IMR-90 (cell line): ENCODE measurements around the gene XRCC4. TPM values are rescaled to one million over a fixed set of nuclear protein-coding genes. Genes with fewer than 3 reads are reported as not detected.
A peak's percentile ranks its signal among the peaks of the same experiment; 100 is the strongest.

Source experiments
- ATAC-seq: fragments of 200-7000 bp; cut with Tn5 transposase; 2 replicates; pipeline ENCODE4 v1.9.1; 2020; ENCODE audit warnings: low read depth, mild to moderate bottlenecking, moderate library complexity
- BruUV-seq: library from RNA; stranded (reverse); fragments of 400-500 nt; replicated peaks from 2 replicates; lab custom pipeline; 2021; lab: Mats Ljungman, UMichigan
- CTCF ChIA-PET: fragments of 300-600 bp; formaldehyde crosslinking; extraction: SDS; loops from one replicate; lab custom pipeline; 2021; ENCODE audit warnings: antibody characterized with exemption; lab: Yijun Ruan, JAX
- POLR2A ChIA-PET: fragments of 300-600 bp; sonication (Branson Sonifier 250); formaldehyde crosslinking; loops from one replicate; lab custom pipeline; 2022; ENCODE audit warnings: antibody characterized with exemption; ENCODE audit not compliant: unreplicated experiment; lab: Charles Lee
- DNase-seq: peaks from one replicate; pipeline ENCODE4 v3.0.0; 2013
- H2AFZ ChIP-seq: replicated peaks from 2 replicates; pipeline ENCODE3; 2013; ENCODE audit warnings: low read length, mild to moderate bottlenecking; ENCODE audit not compliant: poor library complexity
- H2AK5ac ChIP-seq: 2 replicates; pipeline ENCODE4 v1.6.1; 2013; ENCODE audit warnings: low read depth, low read length, inconsistent platforms
- H2AK9ac ChIP-seq: replicated peaks from 2 replicates; pipeline ENCODE3; 2013; ENCODE audit warnings: mild to moderate bottlenecking, low read depth, low read length, moderate library complexity; ENCODE audit not compliant: poor library complexity
- H2BK120ac ChIP-seq: 2 replicates; pipeline ENCODE4 v1.6.1; 2013; ENCODE audit warnings: low read depth, low read length, inconsistent platforms
- H2BK15ac ChIP-seq: 3 replicates; pipeline ENCODE4 v1.6.1; 2013; ENCODE audit warnings: low read depth, low read length, inconsistent platforms
- H2BK20ac ChIP-seq: 2 replicates; pipeline ENCODE4 v1.6.1; 2013; ENCODE audit warnings: low read depth, mild to moderate bottlenecking, inconsistent platforms, low read length, moderate library complexity
- H2BK5ac ChIP-seq: 2 replicates; pipeline ENCODE4 v1.6.1; 2013; ENCODE audit warnings: mild to moderate bottlenecking, low read depth, low read length, inconsistent platforms; ENCODE audit not compliant: poor library complexity, severe bottlenecking
- H3K14ac ChIP-seq: replicated peaks from 2 replicates; pipeline ENCODE4 v1.6.1; 2013; ENCODE audit warnings: low read depth, low read length, inconsistent platforms
- H3K18ac ChIP-seq: 2 replicates; pipeline ENCODE4 v1.6.1; 2013; ENCODE audit warnings: low read depth, low read length, control low read depth
- H3K23ac ChIP-seq: 2 replicates; pipeline ENCODE4 v1.6.1; 2013; ENCODE audit warnings: low read depth, low read length, inconsistent platforms
- H3K27ac ChIP-seq: 2 replicates; pipeline ENCODE4 v1.5.1; 2013; ENCODE audit warnings: mild to moderate bottlenecking, control low read depth, low read length; ENCODE audit not compliant: insufficient read depth
- H3K27me3 ChIP-seq: 2 replicates; pipeline ENCODE4 v1.6.1; 2013; ENCODE audit warnings: low read length; ENCODE audit not compliant: control insufficient read depth, insufficient read depth
- H3K36me3 ChIP-seq: 2 replicates; pipeline ENCODE4 v1.6.1; 2013; ENCODE audit warnings: low read length, mixed read lengths; ENCODE audit not compliant: control insufficient read depth, insufficient read depth
- H3K4ac ChIP-seq: 2 replicates; pipeline ENCODE4 v1.6.1; 2013; ENCODE audit warnings: low read depth, low read length, inconsistent platforms
- H3K4me1 ChIP-seq: 2 replicates; pipeline ENCODE4 v1.6.1; 2013; ENCODE audit warnings: low read length, mixed read lengths; ENCODE audit not compliant: control insufficient read depth, insufficient read depth
- H3K4me2 ChIP-seq: 2 replicates; pipeline ENCODE4 v1.6.1; 2013; ENCODE audit warnings: low read depth, mild to moderate bottlenecking, control low read depth, low read length, moderate library complexity
- H3K4me3 ChIP-seq: 2 replicates; pipeline ENCODE4 v1.5.1; 2013; ENCODE audit warnings: low read depth, mild to moderate bottlenecking, control low read depth, low read length, moderate library complexity; ENCODE audit not compliant: insufficient read depth
- H3K56ac ChIP-seq: 2 replicates; pipeline ENCODE4 v1.6.1; 2013; ENCODE audit warnings: low read length, inconsistent platforms; ENCODE audit not compliant: insufficient read depth; ENCODE audit errors: extremely low read depth
- H3K79me1 ChIP-seq, 2 experiments: 2 replicates each; pipeline ENCODE4 v1.6.1; 2013; ENCODE audit warnings: low read length in 2 of 2, inconsistent platforms in 1 of 2, low read depth in 1 of 2
- H3K9ac ChIP-seq: 2 replicates; pipeline ENCODE4 v1.6.1; 2013; ENCODE audit warnings: low read depth, low read length, control low read depth
- H3K9me1 ChIP-seq: 2 replicates; pipeline ENCODE4 v1.6.1; 2013; ENCODE audit warnings: low read length, inconsistent platforms; ENCODE audit not compliant: insufficient read depth
- H3K9me3 ChIP-seq: 2 replicates; pipeline ENCODE4 v1.6.1; 2013; ENCODE audit warnings: low read length; ENCODE audit not compliant: control insufficient read depth, insufficient read depth
- H4K20me1 ChIP-seq: 2 replicates; pipeline ENCODE4 v1.6.1; 2013; ENCODE audit warnings: low read length, inconsistent platforms; ENCODE audit not compliant: insufficient read depth
- H4K5ac ChIP-seq: 2 replicates; pipeline ENCODE4 v1.6.1; 2013; ENCODE audit warnings: mild to moderate bottlenecking, low read depth, low read length, control low read depth
- H4K8ac ChIP-seq, 2 experiments: 2 replicates each; pipeline ENCODE4 v1.6.1; 2013; ENCODE audit warnings: low read depth in 2 of 2, low read length in 2 of 2, control low read depth in 1 of 2, inconsistent platforms in 1 of 2
- H4K91ac ChIP-seq: 2 replicates; pipeline ENCODE4 v1.6.1; 2013; ENCODE audit warnings: low read depth, low read length, inconsistent platforms; ENCODE audit not compliant: insufficient read depth
- BHLHE40 ChIP-seq: fragments of 150-350 bp; IDR thresholded peaks from 2 replicates; pipeline ENCODE4 v1.6.1; 2016; ENCODE audit warnings: mild to moderate bottlenecking, low read depth, low read length
- CEBPB ChIP-seq: IDR thresholded peaks from 2 replicates; pipeline ENCODE4 v1.6.1; 2012; ENCODE audit warnings: low read depth, low read length, improper control_type of control experiment
- CHD1 ChIP-seq: IDR thresholded peaks from 2 replicates; pipeline ENCODE4 v1.6.1; 2012; ENCODE audit warnings: low read depth, low read length, improper control_type of control experiment
- FOS ChIP-seq: fragments of 150-350 bp; IDR thresholded peaks from 2 replicates; pipeline ENCODE4 v1.6.1; 2016; ENCODE audit warnings: low read depth, low read length
- MAFK ChIP-seq: IDR thresholded peaks from 2 replicates; pipeline ENCODE4 v1.6.1; 2012; ENCODE audit warnings: low read depth, low read length, improper control_type of control experiment
- MXI1 ChIP-seq: IDR thresholded peaks from 2 replicates; pipeline ENCODE4 v1.6.1; 2012; ENCODE audit warnings: low read depth, mild to moderate bottlenecking, low read length, moderate library complexity, borderline replicate concordance
- NFE2L2 ChIP-seq: fragments of 150-350 bp; IDR thresholded peaks from 2 replicates; pipeline ENCODE4 v1.6.1; 2016; ENCODE audit warnings: low read depth, mild to moderate bottlenecking, low read length
- POLR2A ChIP-seq: IDR thresholded peaks from 2 replicates; pipeline ENCODE4 v1.6.1; 2012; ENCODE audit warnings: mild to moderate bottlenecking, low read depth, low read length
- RAD21 ChIP-seq: IDR thresholded peaks from 2 replicates; pipeline ENCODE4 v1.6.1; 2012; ENCODE audit warnings: low read length, improper control_type of control experiment
- RCOR1 ChIP-seq: IDR thresholded peaks from 2 replicates; pipeline ENCODE4 v1.6.1; 2012; ENCODE audit warnings: mild to moderate bottlenecking, low read length, improper control_type of control experiment; ENCODE audit not compliant: insufficient replicate concordance
- RFX5 ChIP-seq: IDR thresholded peaks from 2 replicates; pipeline ENCODE4 v1.8.0; 2012; ENCODE audit warnings: low read depth, mild to moderate bottlenecking, low read length, moderate library complexity
- WGBS, 2 experiments: methylation state at CpG; one replicate each; pipeline versions ENCODE4 v1.1.5 to v1.1.7; 2013; ENCODE audit warnings: missing lambda C conversion rate in 2 of 2; ENCODE audit not compliant: insufficient read length in 1 of 2; ENCODE audit errors: extremely low coverage in 2 of 2; 5-methylcytosine and 5-hydroxymethylcytosine counted together
- dilution Hi-C: fragments of 300-500 bp; cut with HindIII; formaldehyde crosslinking; loops from one replicate; pipeline ENCODE4 v1.14.3; 2018; ENCODE audit warnings: low sequenced_read_pairs; ENCODE audit not compliant: unreplicated experiment
- in situ Hi-C: fragments of 300-500 bp; cut with MboI; formaldehyde crosslinking; loops from 3 replicates; pipeline ENCODE4 v1.14.3; 2019; ENCODE audit warnings: low sequenced_read_pairs, inconsistent platforms, mixed read lengths
- intact Hi-C: fragments of 100-400 bp; cut with micrococcal nuclease; formaldehyde crosslinking; loops from 2 replicates; pipeline ENCODE4 v1.10.0; 2022
- polyA plus RNA-seq, 3 experiments: library from polyadenylated mRNA; depleted of rRNA; stranded (reverse); fragments of >200 nt; gene quantifications; 2 replicates each; pipeline ENCODE4 v1.2.3, GENCODE V29; 2012; ENCODE audit warnings: low replicate concordance in 1 of 3
- total RNA-seq: library from RNA; depleted of rRNA; stranded (reverse); fragments of >200 nt; gene quantifications from 2 replicates; pipeline ENCODE4 v1.2.3, GENCODE V29; 2012
- TF ChIP-seq, protein P1 (sequence below): conservative IDR thresholded peaks from 2 replicates; pipeline ENCODE4 v1.5.1; 2012; ENCODE audit warnings: mild to moderate bottlenecking, low read depth, low read length, improper control_type of control experiment
- TF ChIP-seq, protein P2 (sequence below): fragments of 150-350 bp; IDR thresholded peaks from 2 replicates; pipeline ENCODE4 v1.6.1; 2016; ENCODE audit warnings: low read depth, mild to moderate bottlenecking, low read length, moderate library complexity, borderline replicate concordance

Gene XRCC4
- total and polyA plus RNA-seq, 2 of the 4 experiments (the other 2 are of a cell fraction): 3.5 to 4.7 TPM

DNA sequence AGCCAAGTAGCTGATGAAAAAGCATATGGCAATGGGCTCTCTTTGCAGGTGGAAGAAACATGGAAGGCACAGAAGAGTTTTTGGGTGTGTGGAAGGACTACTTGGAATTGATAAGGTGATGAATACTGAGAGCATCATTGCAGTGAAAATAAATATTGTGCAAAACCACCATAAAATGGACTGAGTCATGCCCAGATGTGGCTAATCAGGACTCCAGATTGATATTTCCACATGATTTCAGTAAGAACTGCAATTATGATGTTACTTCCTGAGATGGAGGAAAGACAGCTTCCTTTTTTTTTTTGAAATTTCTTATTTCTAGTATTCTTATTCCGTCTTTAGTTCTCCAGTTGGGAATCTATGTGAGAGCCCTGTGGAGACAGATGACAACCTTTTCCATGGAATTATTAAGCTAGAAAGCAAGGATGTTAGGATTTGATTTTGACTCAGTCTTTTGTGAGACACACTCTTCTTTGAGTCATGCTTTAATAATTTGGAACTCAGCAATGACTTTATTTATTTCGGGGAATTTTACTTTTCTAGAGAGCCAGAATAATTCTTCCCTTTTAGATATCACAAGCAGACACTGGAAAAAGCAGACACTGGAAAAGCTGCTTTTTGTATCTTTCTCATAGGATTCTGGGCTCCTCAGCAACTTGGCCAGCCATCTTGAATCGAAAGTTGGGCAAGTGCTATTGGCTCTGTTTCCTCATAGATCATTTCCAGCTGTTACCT is 300.0 kb downstream of the XRCC4 start (continued):
- TF ChIP-seq CHD1 (no peak), FOS (peak; percentile 75; the same call in 1 of the 2 replicates), BHLHE40 (no peak)

DNA sequence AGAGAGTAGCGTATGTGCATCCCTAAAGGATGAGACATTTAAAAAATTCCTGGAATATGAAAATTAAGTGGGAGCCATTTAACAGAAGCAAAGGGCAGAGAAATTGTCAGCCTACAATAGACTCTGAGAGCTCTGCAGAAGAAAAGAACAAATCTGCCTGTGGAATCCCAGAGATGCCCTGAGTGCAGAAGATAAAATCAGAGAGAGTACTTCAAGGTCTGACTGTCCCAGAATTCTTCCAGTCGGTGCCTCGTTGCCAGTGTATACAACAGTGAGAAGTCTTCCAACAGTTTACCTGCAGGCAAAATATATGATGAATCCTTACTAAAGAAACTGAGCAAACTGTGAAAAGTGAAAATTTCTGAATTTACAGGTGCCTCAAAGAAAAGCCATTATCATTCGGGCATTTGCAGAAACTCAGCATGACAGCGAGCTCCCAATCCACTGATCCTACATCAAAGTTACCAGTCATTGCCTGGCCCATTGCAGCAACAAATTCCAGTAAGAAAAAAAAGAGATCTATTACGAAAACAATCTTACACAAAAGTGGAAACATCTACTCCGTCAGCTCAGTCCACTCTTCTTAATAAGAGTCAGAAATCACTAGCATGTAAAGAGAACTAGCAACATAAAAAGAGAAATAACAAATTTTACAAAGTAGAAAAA is 301.4 kb downstream of the XRCC4 start:
- Histone ChIP-seq H3K4ac (peak overlapping the region; percentile 29; the same call in 1 of the 2 replicates), H2AK5ac (peak overlapping the region; percentile 38; the same call in 1 of the 2 replicates), H3K4me3 (no peak overlapping the region), H2AK9ac (no peak overlapping the region), H2BK20ac (0 out of 2 replicates have a peak overlapping the region, but pooled peaks have one; percentile 26), H3K9me3 (no peaks in the 10 kb centered on the region), H4K5ac (no peak overlapping the region), H3K4me2 (no peak overlapping the region), H3K4me1 (peaks cover 3% of the 10 kb centered on the region; the same call in 1 of the 2 replicates), H2AFZ (no peak overlapping the region), H3K27me3 (no peaks in the 10 kb centered on the region), H3K36me3 (no peaks in the 10 kb centered on the region), H3K18ac (no peak overlapping the region; the same call in 1 of the 2 replicates), H3K9me1 (peaks cover 3% of the 10 kb centered on the region), H4K20me1 (no peaks in the 10 kb centered on the region), H3K79me1 (no peaks in the 10 kb centered on the region), H4K8ac (no peak overlapping the region), H4K91ac (no peak overlapping the region), H2BK120ac (peak overlapping the region; percentile 42; the same call in 1 of the 2 replicates), H3K27ac (no peak overlapping the region), H3K56ac (no peak overlapping the region), H3K14ac (no peak overlapping the region), H2BK15ac (0 out of 3 replicates have a peak overlapping the region, but pooled peaks have one; percentile 20), H3K9ac (no peak overlapping the region), H2BK5ac (no peak overlapping the region), H3K23ac (no peak overlapping the region)
- TF ChIP-seq BHLHE40 (no peak), FOS (no peak), RAD21 (no peak), MXI1 (no peak), NFE2L2 (no peak), MAFK (no peak), POLR2A (no peak), RFX5 (no peak), RCOR1 (no peak), CEBPB (no peak)
- TF ChIP-seq, protein P1, sequence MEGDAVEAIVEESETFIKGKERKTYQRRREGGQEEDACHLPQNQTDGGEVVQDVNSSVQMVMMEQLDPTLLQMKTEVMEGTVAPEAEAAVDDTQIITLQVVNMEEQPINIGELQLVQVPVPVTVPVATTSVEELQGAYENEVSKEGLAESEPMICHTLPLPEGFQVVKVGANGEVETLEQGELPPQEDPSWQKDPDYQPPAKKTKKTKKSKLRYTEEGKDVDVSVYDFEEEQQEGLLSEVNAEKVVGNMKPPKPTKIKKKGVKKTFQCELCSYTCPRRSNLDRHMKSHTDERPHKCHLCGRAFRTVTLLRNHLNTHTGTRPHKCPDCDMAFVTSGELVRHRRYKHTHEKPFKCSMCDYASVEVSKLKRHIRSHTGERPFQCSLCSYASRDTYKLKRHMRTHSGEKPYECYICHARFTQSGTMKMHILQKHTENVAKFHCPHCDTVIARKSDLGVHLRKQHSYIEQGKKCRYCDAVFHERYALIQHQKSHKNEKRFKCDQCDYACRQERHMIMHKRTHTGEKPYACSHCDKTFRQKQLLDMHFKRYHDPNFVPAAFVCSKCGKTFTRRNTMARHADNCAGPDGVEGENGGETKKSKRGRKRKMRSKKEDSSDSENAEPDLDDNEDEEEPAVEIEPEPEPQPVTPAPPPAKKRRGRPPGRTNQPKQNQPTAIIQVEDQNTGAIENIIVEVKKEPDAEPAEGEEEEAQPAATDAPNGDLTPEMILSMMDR: no peak
- TF ChIP-seq, protein P2, sequence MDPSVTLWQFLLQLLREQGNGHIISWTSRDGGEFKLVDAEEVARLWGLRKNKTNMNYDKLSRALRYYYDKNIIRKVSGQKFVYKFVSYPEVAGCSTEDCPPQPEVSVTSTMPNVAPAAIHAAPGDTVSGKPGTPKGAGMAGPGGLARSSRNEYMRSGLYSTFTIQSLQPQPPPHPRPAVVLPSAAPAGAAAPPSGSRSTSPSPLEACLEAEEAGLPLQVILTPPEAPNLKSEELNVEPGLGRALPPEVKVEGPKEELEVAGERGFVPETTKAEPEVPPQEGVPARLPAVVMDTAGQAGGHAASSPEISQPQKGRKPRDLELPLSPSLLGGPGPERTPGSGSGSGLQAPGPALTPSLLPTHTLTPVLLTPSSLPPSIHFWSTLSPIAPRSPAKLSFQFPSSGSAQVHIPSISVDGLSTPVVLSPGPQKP: no peak
- ChIA-PET POLR2A (no interaction called here), CTCF (no interaction called here)
- WGBS, 2 experiments: no CpG with 5 or more reads among the region's 7 CpGs
- no TSS peak for BruUV-seq
- no peak for ATAC-seq
- in situ Hi-C loops: no loop called here
- dilution Hi-C loops: no loop called here
- DNase-seq: no peak
- intact Hi-C loops: loop anchor here (5.0 kb wide), 1 partner anchor 94 kb away; the partner anchor contains the start of gene VCAN
